ENCODE measurements around the gene CRMP1. TPM values are rescaled to one million over a fixed set of nuclear protein-coding genes. Genes with fewer than 3 reads are reported as not detected.

The CRMP1 gene
- total and polyA plus RNA-seq, 2 of the 4 experiments (the other 2 are of a cell fraction) = 4.1 to 7.4 TPM

DNA sequence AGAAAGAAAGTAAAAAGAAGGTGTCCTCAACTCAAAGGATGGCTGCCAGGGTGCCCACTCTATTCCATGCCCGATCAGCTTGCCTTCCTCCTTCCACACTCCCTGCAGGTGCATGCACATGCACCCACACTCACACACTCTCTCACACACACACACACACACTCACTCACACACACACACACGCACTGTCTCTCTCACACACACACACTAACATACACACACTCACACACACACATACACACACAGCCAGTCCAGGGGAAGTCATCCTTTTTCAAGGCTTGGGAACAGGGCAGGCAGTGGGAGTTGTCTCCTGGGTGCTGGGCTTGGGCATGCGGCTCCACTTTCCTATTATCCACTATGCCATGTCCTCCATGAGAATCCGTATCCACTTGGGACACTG is 50.4 kb downstream of the CRMP1 start:
- ATAC-seq (ENCODE audit: low read depth) (no peak), DNase-seq (no peak)
- no peak overlapping the region for H2BK5ac ChIP-seq (ENCODE audit: low read depth, low read length, poor library complexity, severe bottlenecking)
- no peak overlapping the region for H3K4ac ChIP-seq (ENCODE audit: low read depth, low read length)
- POLR2A ChIA-PET (ENCODE audit: unreplicated experiment) = no interaction called here
- H3K27ac ChIP-seq (ENCODE audit: insufficient read depth, low read length) = no peak overlapping the region
- H3K79me1 ChIP-seq (ENCODE audit: low read depth in 1 of 2, low read length in 2 of 2) = no peaks in the 10 kb centered on the region
- dilution Hi-C loops (cut with HindIII; ENCODE audit: low sequenced_read_pairs, unreplicated experiment) (no loop called here), intact Hi-C loops (cut with micrococcal nuclease) (no loop called here), in situ Hi-C loops (cut with MboI; ENCODE audit: low sequenced_read_pairs) (no loop called here)
- H2BK120ac ChIP-seq (ENCODE audit: low read depth, low read length) = no peak overlapping the region
- H4K20me1 ChIP-seq (ENCODE audit: insufficient read depth, low read length) = no peaks in the 10 kb centered on the region
- H2AK9ac ChIP-seq (replicated peaks; ENCODE audit: low read depth, low read length, poor library complexity) = no peak overlapping the region
- no peak overlapping the region for H2BK15ac ChIP-seq (ENCODE audit: low read depth, low read length)
- H3K18ac ChIP-seq (ENCODE audit: low read depth, low read length) = no peak overlapping the region
- H3K4me2 ChIP-seq (ENCODE audit: low read depth, low read length) = no peak overlapping the region
- no peak overlapping the region for H4K8ac ChIP-seq (ENCODE audit: low read depth in 2 of 2, low read length in 2 of 2)
- no peak overlapping the region for H3K56ac ChIP-seq (ENCODE audit: extremely low read depth, insufficient read depth, low read length)
- no peak overlapping the region for H3K4me3 ChIP-seq (ENCODE audit: insufficient read depth, low read depth, low read length)
- H3K9ac ChIP-seq (ENCODE audit: low read depth, low read length) = no peak overlapping the region
- CTCF ChIA-PET = no interaction called here
- H4K5ac ChIP-seq (ENCODE audit: low read depth, low read length) = no peak overlapping the region
- no TSS peak for BruUV-seq (replicated peaks)
- H2BK20ac ChIP-seq (ENCODE audit: low read depth, low read length) = no peak overlapping the region
- TF ChIP-seq, protein P1, sequence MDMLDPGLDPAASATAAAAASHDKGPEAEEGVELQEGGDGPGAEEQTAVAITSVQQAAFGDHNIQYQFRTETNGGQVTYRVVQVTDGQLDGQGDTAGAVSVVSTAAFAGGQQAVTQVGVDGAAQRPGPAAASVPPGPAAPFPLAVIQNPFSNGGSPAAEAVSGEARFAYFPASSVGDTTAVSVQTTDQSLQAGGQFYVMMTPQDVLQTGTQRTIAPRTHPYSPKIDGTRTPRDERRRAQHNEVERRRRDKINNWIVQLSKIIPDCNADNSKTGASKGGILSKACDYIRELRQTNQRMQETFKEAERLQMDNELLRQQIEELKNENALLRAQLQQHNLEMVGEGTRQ (IDR thresholded peaks at IDR 0.05; ENCODE audit: low read depth, low read length) = no peak
- TF ChIP-seq RFX5 (IDR thresholded peaks at IDR 0.05; ENCODE audit: low read depth, low read length) (no peak), CEBPB (IDR thresholded peaks at IDR 0.05; ENCODE audit: low read depth, low read length) (no peak)
- H2AFZ ChIP-seq (replicated peaks; ENCODE audit: low read length, poor library complexity) = no peak overlapping the region
- H2AK5ac ChIP-seq (ENCODE audit: low read depth, low read length) = no peak overlapping the region
- H3K23ac ChIP-seq (ENCODE audit: low read depth, low read length) = no peak overlapping the region
- H3K36me3 ChIP-seq (ENCODE audit: control insufficient read depth, insufficient read depth, low read length) = peaks cover 7% of the 10 kb centered on the region; the same call in 1 of the 2 replicates
- no peaks in the 10 kb centered on the region for H3K27me3 ChIP-seq (ENCODE audit: control insufficient read depth, insufficient read depth, low read length)
- H3K9me3 ChIP-seq (ENCODE audit: control insufficient read depth, insufficient read depth, low read length) = no peaks in the 10 kb centered on the region
- peaks cover 4% of the 10 kb centered on the region; the same call in 1 of the 2 replicates for H3K4me1 ChIP-seq (ENCODE audit: control insufficient read depth, insufficient read depth, low read length)
- WGBS, 2 experiments (ENCODE audit: extremely low coverage in 2 of 2, insufficient read length in 1 of 2) = 100% methylated on average over 1 of the region's 4 CpGs; no CpG with 5 or more reads in 1 of the 2 experiments
- H3K9me1 ChIP-seq (ENCODE audit: insufficient read depth, low read length) = no peaks in the 10 kb centered on the region
- no peak overlapping the region for H3K14ac ChIP-seq (replicated peaks; ENCODE audit: low read depth, low read length)
- no peak overlapping the region for H4K91ac ChIP-seq (ENCODE audit: insufficient read depth, low read depth, low read length)
